LNCAP (cell line): ENCODE measurements around the gene GMEB2.

ENCODE experiments used
- TF ChIP-seq, protein P1 (sequence below): fragments of 450-650 bp; IDR thresholded peaks from 2 replicates; pipeline ENCODE4 v1.5.1; 2017; ENCODE audit warnings: mild to moderate bottlenecking

The GMEB2 gene

DNA sequence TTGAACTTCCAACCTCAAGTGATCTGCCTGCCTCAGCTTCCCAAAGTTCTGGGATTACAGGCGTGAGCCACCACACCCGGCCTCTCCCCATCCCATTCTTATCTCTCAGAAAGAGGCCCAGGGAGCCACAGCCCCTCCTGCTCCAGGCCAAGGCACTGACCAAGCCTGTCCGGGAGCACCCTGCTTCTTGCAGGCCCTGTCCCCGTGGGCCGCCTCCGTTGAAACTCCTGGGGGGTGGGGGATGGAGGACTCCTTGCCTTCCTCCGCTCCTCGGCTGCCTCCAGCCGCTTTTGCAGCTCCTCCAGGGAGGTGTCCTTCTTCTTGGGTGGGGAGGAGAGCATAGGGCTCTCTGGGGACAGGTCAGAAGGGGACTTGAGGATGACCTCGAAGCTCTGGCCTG is 16.6 kb upstream of the GMEB2 start:
- TF ChIP-seq, protein P1, sequence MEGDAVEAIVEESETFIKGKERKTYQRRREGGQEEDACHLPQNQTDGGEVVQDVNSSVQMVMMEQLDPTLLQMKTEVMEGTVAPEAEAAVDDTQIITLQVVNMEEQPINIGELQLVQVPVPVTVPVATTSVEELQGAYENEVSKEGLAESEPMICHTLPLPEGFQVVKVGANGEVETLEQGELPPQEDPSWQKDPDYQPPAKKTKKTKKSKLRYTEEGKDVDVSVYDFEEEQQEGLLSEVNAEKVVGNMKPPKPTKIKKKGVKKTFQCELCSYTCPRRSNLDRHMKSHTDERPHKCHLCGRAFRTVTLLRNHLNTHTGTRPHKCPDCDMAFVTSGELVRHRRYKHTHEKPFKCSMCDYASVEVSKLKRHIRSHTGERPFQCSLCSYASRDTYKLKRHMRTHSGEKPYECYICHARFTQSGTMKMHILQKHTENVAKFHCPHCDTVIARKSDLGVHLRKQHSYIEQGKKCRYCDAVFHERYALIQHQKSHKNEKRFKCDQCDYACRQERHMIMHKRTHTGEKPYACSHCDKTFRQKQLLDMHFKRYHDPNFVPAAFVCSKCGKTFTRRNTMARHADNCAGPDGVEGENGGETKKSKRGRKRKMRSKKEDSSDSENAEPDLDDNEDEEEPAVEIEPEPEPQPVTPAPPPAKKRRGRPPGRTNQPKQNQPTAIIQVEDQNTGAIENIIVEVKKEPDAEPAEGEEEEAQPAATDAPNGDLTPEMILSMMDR: no peak

DNA sequence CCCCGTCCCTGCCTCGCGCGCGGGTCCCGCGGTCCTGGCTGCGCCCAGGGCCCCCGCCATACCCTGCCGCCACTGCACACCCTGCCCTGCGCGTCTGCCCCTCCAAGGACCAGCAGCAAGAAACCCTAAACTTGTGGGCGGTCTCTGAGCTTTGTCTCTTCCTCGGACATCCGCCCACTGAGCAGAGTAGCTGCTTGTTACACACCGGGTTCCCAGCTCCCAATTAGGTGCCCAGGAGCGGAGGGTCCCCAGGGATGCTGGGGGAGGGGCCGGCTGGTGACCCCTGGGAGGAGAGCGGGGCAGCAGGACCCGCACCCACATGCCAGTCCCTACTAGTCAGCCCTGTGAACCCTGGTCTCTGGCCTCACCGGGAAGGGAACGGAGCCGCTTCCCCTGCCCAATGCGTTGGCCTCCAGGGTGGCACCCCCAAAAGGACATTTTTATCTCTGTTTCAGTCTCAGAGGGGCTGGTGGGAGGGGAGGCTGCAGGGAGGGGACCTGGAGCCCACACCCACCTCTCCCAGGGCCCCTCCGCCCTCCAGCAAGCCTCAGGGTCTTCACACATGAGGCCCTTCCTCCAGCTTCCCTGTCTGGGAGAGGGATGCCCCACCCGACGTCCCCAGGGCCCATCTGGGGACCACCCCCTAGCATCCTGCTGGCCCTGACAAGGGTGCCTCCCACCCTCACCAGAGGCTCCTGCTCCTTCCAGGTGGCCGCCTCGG is 15.8 kb upstream of the GMEB2 start:
- TF ChIP-seq, protein P1: no peak

- TF ChIP-seq, protein P1: peak; percentile 34; the same call in 1 of the 2 replicates
These were observed 15.1 kb upstream of the GMEB2 start for GRCh38 chr20:63641792-63642523.

DNA sequence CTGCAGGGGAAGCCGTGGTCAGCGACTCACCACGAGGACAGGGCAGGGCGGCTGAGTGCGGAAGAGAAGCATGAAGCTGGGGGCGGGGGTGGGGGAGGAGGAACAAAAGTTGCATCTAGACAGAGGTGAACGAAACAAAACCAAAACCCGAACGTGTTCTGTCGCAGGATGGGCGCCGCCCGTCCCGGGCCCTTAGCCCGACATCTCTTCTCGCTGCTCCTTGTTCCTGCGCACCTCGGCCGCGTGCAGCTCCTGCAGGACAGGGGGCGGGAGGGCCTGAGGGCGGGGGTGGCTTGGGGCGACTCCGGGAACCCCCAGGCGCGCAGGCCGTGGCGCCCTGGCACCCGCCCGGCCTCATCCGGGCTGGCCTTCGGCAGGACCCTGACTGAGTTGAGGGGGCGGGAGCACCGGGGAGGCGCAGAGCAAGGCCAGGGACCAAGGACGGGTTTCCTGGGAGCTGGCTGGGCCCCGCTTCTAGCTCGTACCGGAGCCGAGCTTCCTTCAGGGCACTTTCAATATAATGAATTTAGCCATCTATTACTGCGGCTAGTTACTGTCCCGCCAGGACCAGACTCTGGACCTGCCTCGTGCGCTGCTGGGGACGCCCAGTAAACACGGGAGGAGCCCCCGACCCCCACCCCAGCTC is 14.4 kb upstream of the GMEB2 start:
- TF ChIP-seq, protein P1: no peak

DNA sequence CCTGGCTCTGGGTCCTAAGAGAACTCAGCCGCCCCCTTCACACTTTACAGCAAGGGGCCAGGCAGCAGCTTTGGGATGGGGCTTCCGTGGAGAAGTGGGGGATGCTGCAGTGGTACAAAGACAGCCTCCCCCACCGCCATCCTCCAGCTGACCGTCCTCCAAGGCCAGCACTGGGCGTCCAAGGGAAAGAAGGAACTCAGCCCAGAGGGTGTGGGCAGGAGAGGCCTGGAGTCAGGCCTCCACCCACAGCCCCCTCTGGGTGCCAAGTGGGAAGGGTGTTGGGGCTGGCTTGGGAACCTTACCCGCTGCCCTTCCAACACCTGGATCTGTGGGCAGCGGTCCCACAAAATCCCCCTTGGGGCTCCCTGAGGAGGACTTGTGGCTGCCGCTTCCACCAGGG is 13.2 kb upstream of the GMEB2 start:
- TF ChIP-seq, protein P1: no peak

DNA sequence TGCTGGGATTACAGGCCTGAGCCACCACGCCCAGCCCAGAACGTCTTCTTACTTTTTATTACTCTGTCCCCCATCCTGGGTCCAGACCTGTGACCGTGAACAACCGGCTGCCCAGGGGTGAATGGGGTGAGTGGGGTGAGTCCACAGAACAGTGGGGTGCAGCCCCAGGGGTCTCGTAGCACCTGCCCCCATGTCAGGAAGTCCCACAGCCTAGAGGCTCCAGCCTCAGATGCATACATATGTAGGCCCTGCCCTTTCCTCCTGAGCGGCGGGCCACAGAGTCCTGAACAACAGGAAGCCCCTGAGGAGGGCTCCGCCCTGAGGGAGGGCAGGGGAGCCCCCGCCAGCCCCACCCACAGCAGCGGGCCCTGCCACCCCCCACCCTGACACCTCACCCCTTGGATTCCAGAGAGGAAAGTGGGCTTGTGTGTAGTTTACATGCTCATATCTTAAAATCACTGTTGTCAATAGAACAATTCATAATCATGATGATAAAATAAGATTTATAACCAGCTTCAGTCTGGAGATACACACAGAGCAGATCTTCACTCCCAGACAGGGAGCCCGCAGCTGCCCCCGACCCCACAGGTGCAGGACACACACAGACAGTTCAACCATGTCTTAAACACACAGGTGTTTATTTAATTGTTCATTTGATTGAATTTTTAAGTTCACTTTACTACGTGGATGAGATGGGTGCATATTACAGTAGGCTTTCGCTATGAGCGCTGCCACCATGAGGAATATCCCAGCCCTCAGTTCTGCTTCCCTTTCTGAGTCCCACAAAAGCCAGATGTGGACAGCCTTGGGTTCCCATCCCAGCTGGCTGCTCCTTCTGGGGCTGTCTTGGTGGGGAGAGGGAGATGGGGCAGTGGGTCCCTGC is 12.4 kb upstream of the GMEB2 start:
- TF ChIP-seq, protein P1: no peak
